Measurements from ENCODE around the gene BIN1. TPM values are rescaled to one million over a fixed set of nuclear protein-coding genes. Genes with fewer than 3 reads are reported as not detected.

BIN1 gene
- polyA plus RNA-seq, 1 of the 3 experiments (the other 2 are of a cell fraction), result 40.3 TPM

DNA sequence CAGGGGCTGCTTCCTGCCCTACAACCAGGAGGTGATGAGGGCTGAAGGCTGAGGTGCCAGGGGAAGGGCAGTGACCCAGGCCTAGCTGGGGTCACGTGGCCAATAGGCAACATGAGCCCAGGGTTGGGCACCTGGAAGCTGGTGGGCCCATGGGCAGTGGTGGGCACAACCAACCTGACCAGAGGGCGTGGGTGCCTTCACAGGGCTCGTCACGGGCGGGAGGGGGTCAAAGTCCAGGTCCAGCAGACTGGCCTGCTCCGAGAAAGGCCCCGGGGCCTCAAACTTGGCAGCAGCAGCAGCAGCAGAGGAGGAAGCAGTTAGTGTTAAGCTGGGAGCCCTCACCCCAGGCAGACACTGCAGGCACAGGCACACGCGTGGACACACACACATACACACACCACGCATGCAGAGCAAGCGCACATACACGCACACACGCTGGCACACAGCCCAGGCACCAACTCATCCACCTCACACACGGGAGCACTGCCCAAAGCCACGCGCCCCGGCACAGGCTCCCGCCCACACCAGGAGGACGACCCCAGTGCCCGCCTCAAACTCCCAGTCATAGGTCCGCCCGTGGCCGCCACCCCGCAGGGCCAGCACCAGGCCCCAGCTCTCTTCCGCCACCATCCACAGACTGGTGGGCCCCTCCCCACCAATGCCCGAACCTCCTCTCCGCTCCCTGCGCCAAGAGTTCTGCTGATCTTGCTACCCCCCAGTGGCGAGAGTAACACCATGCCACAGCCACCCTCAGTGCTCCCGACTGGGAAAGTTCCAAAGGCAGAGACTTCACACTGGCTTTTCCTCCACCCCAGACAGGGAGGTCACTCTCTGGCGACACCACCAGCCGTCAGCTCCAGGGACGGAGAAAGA, 53.0 kb downstream of the BIN1 start:
- H3K9me3 ChIP-seq, result no peaks in the 10 kb centered on the region
- H3K9ac ChIP-seq, result no peak overlapping the region
- no peaks in the 10 kb centered on the region for H4K20me1 ChIP-seq (ENCODE audit: insufficient read depth)
- H3K79me2 ChIP-seq (ENCODE audit: insufficient read depth), result no peaks in the 10 kb centered on the region
- no peaks in the 10 kb centered on the region for H3K27me3 ChIP-seq (ENCODE audit: insufficient read depth)
- no peak overlapping the region for H3K4me3 ChIP-seq (ENCODE audit: low read depth in 2 of 2, low read length in 1 of 2)
- no peak for TF ChIP-seq FOXJ3 (CRISPR knock-in tag; IDR thresholded peaks at IDR 0.05)
- no peak for TF ChIP-seq ZBTB33 (IDR thresholded peaks at IDR 0.05; ENCODE audit: borderline replicate concordance, low read depth)
- TF ChIP-seq RFX5 (IDR thresholded peaks at IDR 0.05; ENCODE audit: low read length), result no peak
- TF ChIP-seq MEF2A (IDR thresholded peaks at IDR 0.05; ENCODE audit: borderline replicate concordance, low read depth), result no peak
- TF ChIP-seq YY1 (IDR thresholded peaks at IDR 0.05; ENCODE audit: low read depth), result no peak
- no peaks in the 10 kb centered on the region for H3K9me2 ChIP-seq
- peak; percentile 52 for DNase-seq
- no peak overlapping the region for H3K27ac ChIP-seq (ENCODE audit: low read depth in 2 of 2, low read length in 1 of 2)
- CTCF ChIA-PET, result interaction anchor here (0.6 to 2.3 kb wide), 8 partner anchors 13 to 277 kb away, joined by 3 to 16 read pairs (median 4); no protein-coding TSS in a partner anchor
- no peaks in the 10 kb centered on the region for H3F3A ChIP-seq (replicated peaks; ENCODE audit: insufficient read depth)
- H3K4me2 ChIP-seq, result no peak overlapping the region
- 92% methylated on average over 17 of the region's 33 CpGs for WGBS (ENCODE audit: low lambda C conversion rate)
- H2AFZ ChIP-seq (ENCODE audit: low read depth), result no peak overlapping the region
- H3K4me1 ChIP-seq (ENCODE audit: control insufficient read depth in 1 of 2, insufficient read depth in 2 of 2, low read depth in 1 of 2, low read length in 1 of 2), result peaks cover 0 to 4% of the 10 kb centered on the region in 2 experiments; a peak in 1 of 4 replicates
- POLR2A ChIA-PET, result interaction anchor here (0.6 kb wide), 1 partner anchor 240 kb away, joined by 3 read pairs; no protein-coding TSS in a partner anchor
- H3K36me3 ChIP-seq (replicated peaks in 1 of 2; ENCODE audit: control insufficient read depth in 1 of 2, insufficient read depth in 2 of 2, low read length in 1 of 2), result peaks cover 0 to 2% of the 10 kb centered on the region in 2 experiments

- WGBS (ENCODE audit: low lambda C conversion rate), result 89% methylated on average over 19 of the region's 19 CpGs
- CTCF ChIA-PET, result interaction anchor here (0.6 to 2.3 kb wide), 8 partner anchors 15 to 426 kb away, joined by 3 to 16 read pairs (median 4); no protein-coding TSS in a partner anchor
- POLR2A ChIA-PET, result interaction anchor here (1.2 kb wide), 1 partner anchor 8 kb away, joined by 4 read pairs; no protein-coding TSS in a partner anchor
- TF ChIP-seq CHD2 (IDR thresholded peaks at IDR 0.05; ENCODE audit: low read length, partially characterized antibody), result no peak
- TF ChIP-seq TAF1 (IDR thresholded peaks at IDR 0.05; ENCODE audit: borderline replicate concordance, low read depth, low read length), result no peak
- TF ChIP-seq REST (IDR thresholded peaks at IDR 0.05; ENCODE audit: low read depth, low read length), result no peak
- no peak for TF ChIP-seq RFX5 (IDR thresholded peaks at IDR 0.05; ENCODE audit: low read length)
- no peak for TF ChIP-seq JUND (IDR thresholded peaks at IDR 0.05)
- no peak for TF ChIP-seq FOXM1 (IDR thresholded peaks at IDR 0.05; ENCODE audit: low read depth)
- no peak for TF ChIP-seq MEF2A (IDR thresholded peaks at IDR 0.05; ENCODE audit: borderline replicate concordance, low read depth)
- TF ChIP-seq RXRA (IDR thresholded peaks at IDR 0.05; ENCODE audit: borderline replicate concordance, low read depth), result no peak
- no peak for TF ChIP-seq MXI1 (IDR thresholded peaks at IDR 0.05; ENCODE audit: low read depth, low read length)
- no peak for TF ChIP-seq RCOR1 (IDR thresholded peaks at IDR 0.05; ENCODE audit: low read length)
- no peak for TF ChIP-seq PBX3 (IDR thresholded peaks at IDR 0.05)
- TF ChIP-seq TEAD4 (IDR thresholded peaks at IDR 0.05; ENCODE audit: borderline replicate concordance, insufficient read depth), result no peak
- TF ChIP-seq MAX (IDR thresholded peaks at IDR 0.05; ENCODE audit: low read depth), result no peak
- no peak for TF ChIP-seq TCF12 (IDR thresholded peaks at IDR 0.05)
Observed at GRCh38 chr2:127052771-127053691, 53.9 kb downstream of the BIN1 start.

More at GRCh38 chr2:127052771-127053691, 53.9 kb downstream of the BIN1 start:
- Histone ChIP-seq H3K9me3 (no peaks in the 10 kb centered on the region), H4K20me1 (ENCODE audit: insufficient read depth) (no peaks in the 10 kb centered on the region), H3K27me3 (ENCODE audit: insufficient read depth) (no peaks in the 10 kb centered on the region), H3F3A (replicated peaks; ENCODE audit: insufficient read depth) (no peaks in the 10 kb centered on the region), H3K36me3 (replicated peaks in 1 of 2; ENCODE audit: control insufficient read depth in 1 of 2, insufficient read depth in 2 of 2, low read length in 1 of 2) (peaks cover 0 to 2% of the 10 kb centered on the region in 2 experiments), H3K27ac (ENCODE audit: low read depth in 2 of 2, low read length in 1 of 2) (no peak overlapping the region), H3K4me2 (no peak overlapping the region), H3K79me2 (ENCODE audit: insufficient read depth) (no peaks in the 10 kb centered on the region), H2AFZ (ENCODE audit: low read depth) (no peak overlapping the region), H3K9me2 (no peaks in the 10 kb centered on the region), H3K4me1 (ENCODE audit: control insufficient read depth in 1 of 2, insufficient read depth in 2 of 2, low read depth in 1 of 2, low read length in 1 of 2) (peaks cover 0 to 4% of the 10 kb centered on the region in 2 experiments; a peak in 1 of 4 replicates), H3K9ac (no peak overlapping the region), H3K4me3 (ENCODE audit: low read depth in 2 of 2, low read length in 1 of 2) (no peak overlapping the region)
- peak; percentile 31 for DNase-seq
